ENCODE data around the gene TPT1.
"Not testable (repeated sequence)": the region's sequence is repeated elsewhere in the genome, so short reads cannot be mapped to it uniquely, and the experiment has no call there.

The TPT1 gene

DNA sequence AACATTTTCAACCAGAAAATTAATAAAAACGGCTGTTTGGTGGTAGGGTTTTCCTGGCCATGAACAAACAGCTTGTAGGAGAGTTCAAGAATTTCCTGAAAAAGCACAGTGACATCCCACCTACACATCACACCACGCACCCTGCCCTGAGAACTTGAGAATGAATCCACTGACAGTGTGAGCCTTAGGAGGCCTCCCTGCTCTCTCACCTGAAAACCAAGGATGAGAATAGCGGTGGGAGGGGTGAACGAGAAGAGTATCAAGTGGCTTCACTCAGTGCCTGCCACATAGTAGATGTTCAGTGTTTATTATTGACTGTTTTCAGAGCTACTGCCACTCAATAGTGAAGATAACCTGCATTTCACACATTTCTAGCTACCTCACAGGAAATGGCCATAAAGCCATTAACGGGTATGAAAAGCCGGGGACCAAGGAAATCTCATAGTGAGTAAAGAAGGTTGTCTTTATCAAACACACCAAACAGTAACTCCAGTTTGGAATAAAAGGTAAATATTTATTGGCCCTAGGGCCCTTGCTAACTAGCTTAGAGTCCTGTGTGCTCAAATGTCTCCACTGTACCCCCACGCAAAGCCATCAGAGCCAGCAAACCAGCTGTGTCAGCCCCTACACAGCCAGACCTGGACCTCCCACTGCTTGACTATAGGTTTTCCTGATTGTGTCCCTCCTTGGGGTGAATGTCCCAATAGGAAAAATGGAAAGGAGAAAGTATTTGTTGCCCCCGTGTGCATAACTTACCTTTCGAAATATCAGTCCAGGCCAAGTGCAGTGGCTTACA, 40.6 kb downstream of the TPT1 start:
- no peak for DNase-seq (ENCODE audit: extremely low read depth, low read depth)
- no peak overlapping the region for H3K4me3 ChIP-seq (replicated peaks; ENCODE audit: low read depth, low read length)
- TF ChIP-seq, protein P1, sequence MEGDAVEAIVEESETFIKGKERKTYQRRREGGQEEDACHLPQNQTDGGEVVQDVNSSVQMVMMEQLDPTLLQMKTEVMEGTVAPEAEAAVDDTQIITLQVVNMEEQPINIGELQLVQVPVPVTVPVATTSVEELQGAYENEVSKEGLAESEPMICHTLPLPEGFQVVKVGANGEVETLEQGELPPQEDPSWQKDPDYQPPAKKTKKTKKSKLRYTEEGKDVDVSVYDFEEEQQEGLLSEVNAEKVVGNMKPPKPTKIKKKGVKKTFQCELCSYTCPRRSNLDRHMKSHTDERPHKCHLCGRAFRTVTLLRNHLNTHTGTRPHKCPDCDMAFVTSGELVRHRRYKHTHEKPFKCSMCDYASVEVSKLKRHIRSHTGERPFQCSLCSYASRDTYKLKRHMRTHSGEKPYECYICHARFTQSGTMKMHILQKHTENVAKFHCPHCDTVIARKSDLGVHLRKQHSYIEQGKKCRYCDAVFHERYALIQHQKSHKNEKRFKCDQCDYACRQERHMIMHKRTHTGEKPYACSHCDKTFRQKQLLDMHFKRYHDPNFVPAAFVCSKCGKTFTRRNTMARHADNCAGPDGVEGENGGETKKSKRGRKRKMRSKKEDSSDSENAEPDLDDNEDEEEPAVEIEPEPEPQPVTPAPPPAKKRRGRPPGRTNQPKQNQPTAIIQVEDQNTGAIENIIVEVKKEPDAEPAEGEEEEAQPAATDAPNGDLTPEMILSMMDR (IDR thresholded peaks at IDR 0.05; ENCODE audit: low read depth, low read length, missing control alignments): no peak

GRCh38 chr13:45299194-45299593, 41.8 kb downstream of the TPT1 start:
- TF ChIP-seq, protein P1 (IDR thresholded peaks at IDR 0.05; ENCODE audit: low read depth, low read length, missing control alignments): no peak
- H3K4me3 ChIP-seq (replicated peaks; ENCODE audit: low read depth, low read length): no peak overlapping the region
- DNase-seq (ENCODE audit: extremely low read depth, low read depth): no peak

DNA sequence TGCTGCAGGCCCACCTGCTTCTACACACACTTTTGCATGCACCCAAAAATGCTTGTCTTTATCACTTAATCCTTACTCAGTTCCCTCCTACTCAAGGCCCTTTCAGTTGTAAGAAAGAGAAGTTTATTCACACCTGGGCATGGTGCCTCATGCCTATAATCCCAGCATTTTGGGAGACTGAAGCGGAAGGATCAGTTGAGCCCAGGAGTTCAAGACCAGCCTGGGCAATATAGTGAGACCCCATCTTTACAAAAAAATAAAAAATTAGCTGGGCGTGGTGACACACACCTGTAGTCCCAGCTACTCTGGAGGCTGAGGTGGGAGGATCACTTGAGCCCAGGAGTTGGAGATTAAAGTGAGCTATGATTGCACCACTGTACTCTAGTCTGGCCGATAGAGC, 42.4 kb downstream of the TPT1 start:
- not testable (repeated sequence) for H3K4me3 ChIP-seq (replicated peaks; ENCODE audit: low read depth, low read length); DNase-seq (ENCODE audit: extremely low read depth, low read depth)

GRCh38 chr13:45298206-45298505, 42.8 kb downstream of the TPT1 start:
- DNase-seq (ENCODE audit: extremely low read depth, low read depth): no peak
- TF ChIP-seq, protein P1 (IDR thresholded peaks at IDR 0.05; ENCODE audit: low read depth, low read length, missing control alignments): no peak
- H3K4me3 ChIP-seq (replicated peaks; ENCODE audit: low read depth, low read length): no peak overlapping the region

- no peak overlapping the region for H3K4me3 ChIP-seq (replicated peaks; ENCODE audit: low read depth, low read length)
- DNase-seq (ENCODE audit: extremely low read depth, low read depth): no peak
- TF ChIP-seq, protein P1 (IDR thresholded peaks at IDR 0.05; ENCODE audit: low read depth, low read length, missing control alignments): no peak
Observed at GRCh38 chr13:45297456-45298205, 43.4 kb downstream of the TPT1 start.

GRCh38 chr13:45296259-45296658, 44.7 kb downstream of the TPT1 start:
- H3K4me3 ChIP-seq (replicated peaks; ENCODE audit: low read depth, low read length): no peak overlapping the region
- TF ChIP-seq, protein P1 (IDR thresholded peaks at IDR 0.05; ENCODE audit: low read depth, low read length, missing control alignments): no peak
- no peak for DNase-seq (ENCODE audit: extremely low read depth, low read depth)

DNA sequence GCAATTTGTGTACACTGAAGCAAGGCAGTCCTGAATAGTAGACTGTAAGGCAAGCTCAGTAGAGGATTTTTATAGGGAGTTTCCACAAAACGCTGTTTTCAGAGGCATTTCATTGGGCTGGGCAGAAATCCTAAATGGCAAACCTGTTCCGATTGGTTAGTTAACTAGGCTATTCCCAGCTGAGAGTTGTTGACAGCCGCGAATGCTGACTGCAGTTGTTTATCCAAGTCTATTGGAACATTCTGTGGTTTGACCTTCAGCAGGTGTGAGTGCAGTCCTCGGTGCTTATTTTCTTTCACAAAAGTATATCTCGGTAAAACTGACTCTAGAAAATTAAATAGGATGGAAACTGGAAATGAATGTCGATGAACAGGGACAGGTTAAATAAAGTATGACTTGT, 45.4 kb downstream of the TPT1 start:
- TF ChIP-seq, protein P1 (IDR thresholded peaks at IDR 0.05; ENCODE audit: low read depth, low read length, missing control alignments): no peak
- H3K4me3 ChIP-seq (replicated peaks; ENCODE audit: low read depth, low read length): no peak overlapping the region
- no peak for DNase-seq (ENCODE audit: extremely low read depth, low read depth)
